ENCODE measurements around the gene ABCA9. TPM values are rescaled to one million over a fixed set of nuclear protein-coding genes. Genes with fewer than 3 reads are reported as not detected.

The ABCA9 gene
- total and polyA plus RNA-seq, 2 of the 13 experiments (the other 11 are each of a cell fraction or from before 2014, with no cell fraction given), result 0.04 TPM; not detected in 1

DNA sequence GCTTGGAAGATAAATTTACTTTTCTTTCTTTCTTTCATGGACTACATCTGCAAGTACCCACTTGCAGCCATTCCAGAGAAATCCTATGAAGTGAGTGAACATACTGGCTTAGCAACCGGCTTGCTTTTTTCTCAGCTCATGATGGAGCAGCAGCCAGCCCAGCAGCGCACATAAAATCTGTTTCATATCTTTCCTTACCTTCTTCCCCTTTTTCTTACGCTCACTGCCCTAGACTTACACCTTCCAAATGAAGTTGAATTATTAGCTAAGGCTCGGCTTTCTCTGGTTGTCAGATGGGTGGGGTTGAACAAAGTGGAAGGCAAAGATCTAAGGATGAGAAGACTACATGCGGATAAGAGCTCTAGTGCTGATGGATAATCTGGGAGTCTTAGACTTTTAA is 91.6 kb downstream of the ABCA9 start (continued):
- TF ChIP-seq ZNF430 (CRISPR knock-in tag; IDR thresholded peaks at IDR 0.05) (no peak), ZNF414 (CRISPR knock-in tag; IDR thresholded peaks at IDR 0.05) (no peak), FOXO1 (CRISPR knock-in tag; IDR thresholded peaks at IDR 0.05) (no peak), CC2D1A (CRISPR knock-in tag; IDR thresholded peaks at IDR 0.05) (no peak), ATAD3A (CRISPR knock-in tag; IDR thresholded peaks at IDR 0.05) (no peak)
- TF ChIP-seq, protein P1, sequence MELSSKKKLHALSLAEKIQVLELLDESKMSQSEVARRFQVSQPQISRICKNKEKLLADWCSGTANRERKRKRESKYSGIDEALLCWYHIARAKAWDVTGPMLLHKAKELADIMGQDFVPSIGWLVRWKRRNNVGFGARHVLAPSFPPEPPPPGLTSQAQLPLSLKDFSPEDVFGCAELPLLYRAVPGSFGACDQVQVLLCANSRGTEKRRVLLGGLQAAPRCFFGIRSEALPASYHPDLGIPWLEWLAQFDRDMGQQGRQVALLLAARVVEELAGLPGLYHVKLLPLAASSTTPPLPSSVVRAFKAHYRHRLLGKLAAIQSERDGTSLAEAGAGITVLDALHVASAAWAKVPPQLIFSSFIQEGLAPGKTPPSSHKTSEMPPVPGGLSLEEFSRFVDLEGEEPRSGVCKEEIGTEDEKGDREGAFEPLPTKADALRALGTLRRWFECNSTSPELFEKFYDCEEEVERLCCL (CRISPR knock-in tag; IDR thresholded peaks at IDR 0.05; ENCODE audit: borderline replicate concordance), result no peak
- TF ChIP-seq, protein P2, sequence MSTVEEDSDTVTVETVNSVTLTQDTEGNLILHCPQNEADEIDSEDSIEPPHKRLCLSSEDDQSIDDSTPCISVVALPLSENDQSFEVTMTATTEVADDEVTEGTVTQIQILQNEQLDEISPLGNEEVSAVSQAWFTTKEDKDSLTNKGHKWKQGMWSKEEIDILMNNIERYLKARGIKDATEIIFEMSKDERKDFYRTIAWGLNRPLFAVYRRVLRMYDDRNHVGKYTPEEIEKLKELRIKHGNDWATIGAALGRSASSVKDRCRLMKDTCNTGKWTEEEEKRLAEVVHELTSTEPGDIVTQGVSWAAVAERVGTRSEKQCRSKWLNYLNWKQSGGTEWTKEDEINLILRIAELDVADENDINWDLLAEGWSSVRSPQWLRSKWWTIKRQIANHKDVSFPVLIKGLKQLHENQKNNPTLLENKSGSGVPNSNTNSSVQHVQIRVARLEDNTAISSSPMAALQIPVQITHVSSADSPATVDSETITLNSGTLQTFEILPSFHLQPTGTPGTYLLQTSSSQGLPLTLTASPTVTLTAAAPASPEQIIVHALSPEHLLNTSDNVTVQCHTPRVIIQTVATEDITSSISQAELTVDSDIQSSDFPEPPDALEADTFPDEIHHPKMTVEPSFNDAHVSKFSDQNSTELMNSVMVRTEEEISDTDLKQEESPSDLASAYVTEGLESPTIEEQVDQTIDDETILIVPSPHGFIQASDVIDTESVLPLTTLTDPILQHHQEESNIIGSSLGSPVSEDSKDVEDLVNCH (CRISPR knock-in tag; IDR thresholded peaks at IDR 0.05), result no peak

DNA sequence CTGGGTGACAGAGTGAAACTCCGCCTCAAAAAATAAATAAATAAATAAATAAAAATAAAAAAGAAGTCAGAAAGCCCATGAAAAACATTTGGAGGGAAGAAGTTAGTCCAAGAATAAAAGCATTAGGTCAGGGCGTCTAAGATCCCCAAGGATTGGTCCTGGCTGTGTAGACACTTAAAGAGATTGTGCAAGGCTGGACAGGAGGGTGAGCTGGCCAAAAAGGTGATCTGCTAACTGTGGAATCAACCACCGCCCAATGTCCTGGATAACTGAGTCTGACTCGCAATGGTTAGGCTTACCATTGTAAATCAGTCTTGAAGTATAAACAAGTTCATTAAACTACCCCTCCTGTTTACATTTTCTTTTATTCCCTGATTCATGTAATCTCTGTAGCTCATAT is 96.8 kb downstream of the ABCA9 start:
- ChIA-PET POLR2A (no interaction called here), CTCF (ENCODE audit: low intra/inter-chr PET ratio, low total read pairs) (no interaction called here)
- Histone ChIP-seq H3K4me1 (ENCODE audit: insufficient read depth, low read length) (peaks cover 10% of the 10 kb centered on the region), H4K20me1 (ENCODE audit: insufficient read depth, low read length) (no peaks in the 10 kb centered on the region), H3K4me3 (replicated peaks in 1 of 3; ENCODE audit: insufficient read depth in 1 of 3, low read depth in 2 of 3, low read length in 3 of 3) (no peak overlapping the region), H3K9me3 (ENCODE audit: low read length) (no peaks in the 10 kb centered on the region), H3K27ac (ENCODE audit: extremely low read length, insufficient read depth, low read length) (no peak overlapping the region), H3K4me2 (ENCODE audit: low read depth, low read length) (no peak overlapping the region), H3K36me3 (replicated peaks in 1 of 2; ENCODE audit: control insufficient read depth in 1 of 2, insufficient read depth in 2 of 2, low read length in 2 of 2) (no peaks in the 10 kb centered on the region), H2AFZ (ENCODE audit: low read length) (no peak overlapping the region), H3K27me3 (ENCODE audit: control insufficient read depth in 1 of 2, insufficient read depth in 2 of 2, low read length in 2 of 2) (no peaks in the 10 kb centered on the region), H3K79me2 (ENCODE audit: insufficient read depth, low read length) (no peaks in the 10 kb centered on the region), H3K9ac (ENCODE audit: insufficient read depth, low read depth, low read length) (no peak overlapping the region)
- intact Hi-C loops (cut with micrococcal nuclease; ENCODE audit: unreplicated experiment) (no loop called here), in situ Hi-C loops (cut with HindIII; ENCODE audit: extremely low pct_ligation_motif_present, low pct_unique_long_range_greater_than_20kb) (no loop called here)
- FAIRE-seq (no peak), DNase-seq (ENCODE audit: low spot score) (no peak), ATAC-seq (no peak)
- no TSS peak for BruUV-seq (replicated peaks)
- WGBS (ENCODE audit: low lambda C conversion rate), result 77% methylated on average over 4 of the region's 4 CpGs
- TF ChIP-seq, protein P3, sequence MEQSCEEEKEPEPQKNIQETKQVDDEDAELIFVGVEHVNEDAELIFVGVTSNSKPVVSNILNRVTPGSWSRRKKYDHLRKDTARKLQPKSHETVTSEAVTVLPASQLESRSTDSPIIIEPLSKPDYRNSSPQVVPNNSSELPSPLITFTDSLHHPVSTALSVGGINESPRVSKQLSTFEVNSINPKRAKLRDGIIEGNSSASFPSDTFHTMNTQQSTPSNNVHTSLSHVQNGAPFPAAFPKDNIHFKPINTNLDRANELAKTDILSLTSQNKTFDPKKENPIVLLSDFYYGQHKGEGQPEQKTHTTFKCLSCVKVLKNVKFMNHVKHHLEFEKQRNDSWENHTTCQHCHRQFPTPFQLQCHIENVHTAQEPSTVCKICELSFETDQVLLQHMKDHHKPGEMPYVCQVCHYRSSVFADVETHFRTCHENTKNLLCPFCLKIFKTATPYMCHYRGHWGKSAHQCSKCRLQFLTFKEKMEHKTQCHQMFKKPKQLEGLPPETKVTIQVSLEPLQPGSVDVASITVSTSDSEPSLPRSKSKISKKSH (CRISPR knock-in tag; IDR thresholded peaks at IDR 0.05; ENCODE audit: borderline replicate concordance), result no peak
- TF ChIP-seq PRDM10 (CRISPR knock-in tag; IDR thresholded peaks at IDR 0.05; ENCODE audit: low read depth), result no peak
- TF ChIP-seq ZNF737 (CRISPR knock-in tag; IDR thresholded peaks at IDR 0.05; ENCODE audit: borderline replicate concordance), result no peak
- no peak for TF ChIP-seq ZNF615 (CRISPR knock-in tag; IDR thresholded peaks at IDR 0.05; ENCODE audit: borderline replicate concordance)
- TF ChIP-seq, protein P4, sequence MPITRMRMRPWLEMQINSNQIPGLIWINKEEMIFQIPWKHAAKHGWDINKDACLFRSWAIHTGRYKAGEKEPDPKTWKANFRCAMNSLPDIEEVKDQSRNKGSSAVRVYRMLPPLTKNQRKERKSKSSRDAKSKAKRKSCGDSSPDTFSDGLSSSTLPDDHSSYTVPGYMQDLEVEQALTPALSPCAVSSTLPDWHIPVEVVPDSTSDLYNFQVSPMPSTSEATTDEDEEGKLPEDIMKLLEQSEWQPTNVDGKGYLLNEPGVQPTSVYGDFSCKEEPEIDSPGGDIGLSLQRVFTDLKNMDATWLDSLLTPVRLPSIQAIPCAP (CRISPR knock-in tag; IDR thresholded peaks at IDR 0.05; ENCODE audit: low read depth), result no peak
